Activated T-helper 1 cell treated with anti-CD3 and anti-CD28 coated beads, Interleukin-2, amount 50 U/mL, for 16 hours (primary cell): ENCODE measurements around the gene GFOD1.
A peak's percentile ranks its signal among the peaks of the same experiment; 100 is the strongest.
"Not testable (repeated sequence)": the region's sequence is repeated elsewhere in the genome, so short reads cannot be mapped to it uniquely, and the experiment has no call there.

Experiments used
- DNase-seq, 2 donors: peaks; one replicate each; pipeline ENCODE4 v3.0.0-alpha.2; 2020; ENCODE audit warnings: low read depth in 1 of 2, low spot score in 1 of 2

GFOD1 gene

DNA sequence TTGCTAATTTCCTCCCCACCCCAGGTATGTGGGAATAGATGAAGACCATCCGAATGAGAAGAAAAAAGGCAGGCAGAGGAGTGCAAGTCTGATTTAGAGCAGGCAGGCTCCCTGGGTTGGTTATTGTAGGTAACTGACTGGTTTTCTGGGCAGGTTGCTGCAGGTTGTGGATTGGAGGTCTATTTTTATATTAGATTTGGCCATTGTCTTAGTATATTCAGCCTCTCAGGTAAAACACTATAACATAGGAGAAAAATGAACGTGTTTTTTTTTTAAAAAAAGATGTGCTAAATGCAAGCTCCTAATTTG, 158.6 kb downstream of the GFOD1 start:
- DNase-seq: no peak

DNA sequence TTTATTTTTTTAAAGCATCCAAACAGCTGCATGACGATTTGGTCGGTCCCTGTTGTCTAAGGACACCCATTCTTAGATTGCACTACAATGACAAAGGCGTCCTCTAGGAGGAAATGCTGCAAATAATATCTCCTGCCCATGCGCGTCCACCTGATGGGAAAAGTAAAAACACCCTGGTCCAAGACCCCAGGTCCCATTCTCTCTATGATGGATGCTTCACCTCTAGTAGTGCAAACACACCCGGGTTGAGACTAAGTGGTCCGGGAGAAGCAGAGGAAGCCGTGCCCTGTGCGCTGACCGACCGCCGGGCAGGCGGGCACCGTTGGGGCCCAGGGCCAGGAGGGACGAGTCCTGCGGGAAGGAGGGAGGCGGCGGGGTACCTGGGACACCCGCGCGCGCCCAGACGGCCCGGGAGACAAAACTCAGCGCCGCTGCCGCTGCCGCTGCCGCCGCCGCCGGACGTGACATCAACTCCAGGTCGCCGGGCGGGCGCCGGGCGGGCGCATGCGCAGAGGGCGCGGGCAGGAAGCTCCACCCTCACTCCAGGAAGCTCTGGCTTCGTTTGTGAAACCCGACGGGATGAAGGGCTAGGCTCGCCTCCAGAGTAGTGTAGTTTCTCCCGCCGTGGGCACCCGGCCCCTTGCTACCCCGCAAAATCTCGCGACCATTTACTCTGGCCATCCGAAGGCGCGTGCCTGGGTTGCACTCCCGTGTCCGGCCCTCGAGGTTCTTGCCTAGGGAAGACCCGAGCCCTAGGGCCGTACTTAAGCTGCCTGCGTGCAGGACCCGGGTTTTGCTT, 159.1 kb downstream of the GFOD1 start, which contains the start of gene TBC1D7:
Gene TBC1D7 (minus strand): TSS at position 462 of the 799 bp plus-strand sequence. CDS start 1,639 bp downstream, outside the sequence.
- DNase-seq: peak; percentile 83 to 89

- no peak for DNase-seq
These were observed 159.7 kb downstream of the GFOD1 start for GRCh38 chr6:13327691-13328075.

- not testable (repeated sequence) for DNase-seq
These were observed 161.3 kb downstream of the GFOD1 start for GRCh38 chr6:13326031-13326586.

DNA sequence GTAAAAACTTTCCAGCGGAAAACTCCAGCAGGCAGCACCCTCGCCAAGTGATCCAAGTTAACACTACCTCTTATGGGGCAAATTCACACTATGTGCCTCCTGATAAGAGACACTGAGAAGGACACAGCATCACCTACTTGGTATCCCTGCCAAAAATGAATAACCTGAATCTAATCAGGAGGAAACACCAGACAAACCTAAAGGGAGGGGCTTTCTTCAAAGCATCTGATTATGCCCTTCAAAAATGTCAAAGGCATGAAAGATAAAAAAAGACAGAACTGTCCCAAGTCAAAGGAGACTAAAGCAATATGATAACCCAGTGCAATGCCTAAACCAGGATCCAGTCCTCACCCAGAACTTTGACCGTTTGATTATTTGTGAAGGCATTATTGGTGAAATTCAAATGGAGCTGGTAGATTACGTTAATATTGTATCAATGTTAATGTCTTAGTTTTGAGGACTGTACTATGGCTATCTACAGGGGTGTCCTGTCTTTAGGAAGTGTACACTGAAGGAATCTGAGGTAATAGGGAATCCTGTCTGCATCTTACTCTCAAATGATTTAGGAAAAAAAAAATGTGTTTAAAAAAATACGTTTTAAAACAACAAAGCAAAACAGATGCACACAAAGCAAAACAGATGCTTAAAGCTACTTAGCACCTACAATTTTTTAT, 167.4 kb downstream of the GFOD1 start:
- no peak for DNase-seq

DNA sequence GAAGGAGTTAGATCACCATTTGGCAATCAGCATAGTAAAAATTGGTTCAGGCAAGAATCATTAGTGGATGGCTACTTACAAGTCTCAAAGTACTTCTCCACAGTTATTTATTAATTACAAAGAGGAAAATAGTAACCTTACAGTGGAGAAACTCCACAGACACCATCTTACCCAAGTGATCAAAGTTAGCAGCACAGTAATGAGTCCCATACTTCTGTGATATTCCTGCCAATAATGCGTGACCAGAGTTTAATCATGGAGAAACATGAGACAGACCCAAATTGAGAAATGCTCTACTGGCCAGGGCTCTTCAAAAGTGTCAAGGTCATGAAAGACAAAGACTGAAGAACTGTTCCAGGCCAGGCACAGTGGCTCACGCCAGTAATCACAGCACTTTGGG, 168.6 kb downstream of the GFOD1 start:
- no peak for DNase-seq

DNA sequence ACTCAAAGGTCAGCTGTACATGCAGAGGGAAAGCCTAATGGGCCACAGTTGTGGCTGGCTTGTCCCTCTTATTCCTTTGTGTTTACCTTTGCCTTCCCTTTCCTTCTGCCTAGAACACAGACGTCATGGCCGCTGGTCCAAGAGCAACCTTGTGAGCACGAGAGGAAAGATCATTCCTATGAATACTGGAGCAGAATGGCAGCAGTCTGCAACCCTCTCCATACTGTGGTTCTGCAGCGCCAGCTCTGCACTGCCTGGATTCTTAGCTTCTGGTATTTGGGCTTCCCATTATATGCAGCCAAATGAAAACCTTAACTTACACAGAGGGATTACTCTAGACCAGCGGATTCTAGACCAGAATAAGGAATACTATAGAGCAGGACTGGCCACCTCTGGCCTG, 171.5 kb downstream of the GFOD1 start:
- no peak for DNase-seq

GRCh38 chr6:13314806-13315205, 172.6 kb downstream of the GFOD1 start:
- no peak for DNase-seq

DNA sequence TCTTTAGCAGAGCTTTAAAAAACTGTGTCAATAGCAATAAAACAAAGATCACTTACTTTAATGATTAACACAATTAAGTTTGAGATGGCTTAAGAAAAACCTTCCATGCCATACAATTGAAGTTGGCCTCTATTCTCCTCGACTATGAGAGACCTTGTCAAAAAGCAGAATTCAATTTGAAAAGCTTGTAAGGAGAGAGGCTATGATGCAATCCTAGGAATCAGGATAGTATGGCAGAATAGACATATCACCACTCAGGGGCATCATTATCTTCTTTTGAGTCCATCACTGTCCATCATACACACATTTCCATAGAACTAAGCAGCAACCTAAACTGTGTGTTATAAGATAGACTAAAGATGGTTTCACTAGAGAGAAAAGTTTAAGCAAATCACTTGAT, 176.2 kb downstream of the GFOD1 start:
- DNase-seq: no peak

DNA sequence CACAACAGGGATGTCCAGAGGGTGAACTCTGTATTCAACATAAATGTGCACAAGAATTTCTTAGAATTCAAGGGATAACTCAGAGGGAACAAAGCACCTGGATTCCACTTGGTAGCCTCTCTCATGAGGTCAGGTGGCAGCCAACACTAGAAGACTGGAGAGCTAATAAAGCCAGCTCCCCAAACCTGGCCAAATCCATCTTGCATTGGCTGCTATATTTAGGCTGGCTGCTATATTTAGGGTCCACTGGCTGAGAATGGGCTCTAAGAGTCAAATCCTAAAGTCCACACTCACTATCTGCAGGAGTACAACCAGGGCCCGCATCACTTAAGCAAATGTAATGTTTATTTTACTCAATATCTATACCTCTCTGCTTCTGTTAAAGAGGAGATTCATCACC, 179.1 kb downstream of the GFOD1 start:
- no peak for DNase-seq
